ENCODE measurements around the gene CLIC6. TPM values are rescaled to one million over a fixed set of nuclear protein-coding genes. Genes with fewer than 3 reads are reported as not detected.
"Not testable (repeated sequence)": the region's sequence is repeated elsewhere in the genome, so short reads cannot be mapped to it uniquely, and the experiment has no call there.

The CLIC6 gene
- total RNA-seq, 1 experiment from 2014 or later, result not detected

GRCh38 chr21:34692458-34693020, 23.7 kb downstream of the CLIC6 start:
- DNase-seq (ENCODE audit: low spot score), result no peak

GRCh38 chr21:34693192-34693810, 24.5 kb downstream of the CLIC6 start:
- peak; percentile 79 for DNase-seq (ENCODE audit: low spot score)

GRCh38 chr21:34695434-34695833, 26.6 kb downstream of the CLIC6 start:
- DNase-seq (ENCODE audit: low spot score), result no peak

GRCh38 chr21:34696121-34696520, 27.3 kb downstream of the CLIC6 start:
- DNase-seq (ENCODE audit: low spot score), result no peak

GRCh38 chr21:34697826-34698225, 29.0 kb downstream of the CLIC6 start:
- no peak for DNase-seq (ENCODE audit: low spot score)

- DNase-seq (ENCODE audit: low spot score), result peak; percentile 58
Observed at GRCh38 chr21:34698270-34699015, 29.6 kb downstream of the CLIC6 start.

- no peak for DNase-seq (ENCODE audit: low spot score)
Observed at GRCh38 chr21:34700605-34701004, 31.8 kb downstream of the CLIC6 start.

- DNase-seq (ENCODE audit: low spot score), result no peak
Observed at GRCh38 chr21:34701726-34702125, 32.9 kb downstream of the CLIC6 start.

- no peak for DNase-seq (ENCODE audit: low spot score)
Observed at GRCh38 chr21:34702341-34703170, 33.8 kb downstream of the CLIC6 start.

- no peak for DNase-seq (ENCODE audit: low spot score)
Observed at GRCh38 chr21:34703571-34703970, 34.8 kb downstream of the CLIC6 start.

GRCh38 chr21:34704119-34704518, 35.3 kb downstream of the CLIC6 start:
- no peak for DNase-seq (ENCODE audit: low spot score)

- DNase-seq (ENCODE audit: low spot score), result no peak
Observed at GRCh38 chr21:34705011-34705410, 36.2 kb downstream of the CLIC6 start.

- DNase-seq (ENCODE audit: low spot score), result no peak
Observed at GRCh38 chr21:34706337-34706736, 37.5 kb downstream of the CLIC6 start.

GRCh38 chr21:34707876-34708325, 39.1 kb downstream of the CLIC6 start:
- DNase-seq (ENCODE audit: low spot score), result no peak

- no peak for DNase-seq (ENCODE audit: low spot score)
Observed at GRCh38 chr21:34713621-34714020, 44.8 kb downstream of the CLIC6 start.

- DNase-seq (ENCODE audit: low spot score), result no peak
Observed at GRCh38 chr21:34715518-34715917, 46.7 kb downstream of the CLIC6 start.

- DNase-seq (ENCODE audit: low spot score), result no peak
Observed at GRCh38 chr21:34715985-34716596, 47.3 kb downstream of the CLIC6 start.

GRCh38 chr21:34718529-34718928, 49.7 kb downstream of the CLIC6 start:
- DNase-seq (ENCODE audit: low spot score), result not testable (repeated sequence)

- DNase-seq (ENCODE audit: low spot score), result no peak
Observed at GRCh38 chr21:34722684-34723300, 54.0 kb downstream of the CLIC6 start.

GRCh38 chr21:34724131-34724856, 55.5 kb downstream of the CLIC6 start:
- no peak for DNase-seq (ENCODE audit: low spot score)

- no peak for DNase-seq (ENCODE audit: low spot score)
Observed at GRCh38 chr21:34724857-34725195, 56.0 kb downstream of the CLIC6 start.
